Activated CD4-positive, alpha-beta T cell treated with anti-CD3 and anti-CD28 coated beads, Interleukin-2, amount 50 U/mL, for 16 hours (primary cell): ENCODE data around the gene HCAR3.
"Not testable (repeated sequence)": the region's sequence is repeated elsewhere in the genome, so short reads cannot be mapped to it uniquely, and the experiment has no call there.

Source experiments
- DNase-seq: peaks from one replicate; pipeline ENCODE4 v3.0.0-alpha.2; 2020

HCAR3 gene

DNA sequence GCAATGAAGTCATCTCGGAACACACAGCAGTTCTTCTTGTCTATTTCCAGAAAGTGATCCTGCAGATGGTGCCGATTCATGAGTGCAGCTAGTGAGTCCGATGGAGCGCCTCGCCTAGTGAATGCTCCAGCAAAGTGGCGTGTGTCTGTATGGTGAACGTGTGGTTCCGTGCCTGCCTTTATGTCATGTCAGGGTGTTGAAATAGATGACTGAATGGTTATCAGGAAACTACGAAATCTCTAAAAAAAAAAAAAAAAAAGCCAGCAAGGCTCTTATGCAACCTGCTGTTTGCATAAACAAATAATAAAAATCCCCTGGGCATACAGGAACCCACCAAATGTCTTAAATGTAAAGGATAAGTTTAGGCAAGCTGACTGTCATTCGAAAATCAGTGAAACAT lies at the start of gene HCAR3:
TSS of gene HCAR3 (minus strand) at position 154 of the 400 bp plus-strand sequence. CDS start at position 80, 74 bp downstream.
- DNase-seq: not testable (repeated sequence)

DNA sequence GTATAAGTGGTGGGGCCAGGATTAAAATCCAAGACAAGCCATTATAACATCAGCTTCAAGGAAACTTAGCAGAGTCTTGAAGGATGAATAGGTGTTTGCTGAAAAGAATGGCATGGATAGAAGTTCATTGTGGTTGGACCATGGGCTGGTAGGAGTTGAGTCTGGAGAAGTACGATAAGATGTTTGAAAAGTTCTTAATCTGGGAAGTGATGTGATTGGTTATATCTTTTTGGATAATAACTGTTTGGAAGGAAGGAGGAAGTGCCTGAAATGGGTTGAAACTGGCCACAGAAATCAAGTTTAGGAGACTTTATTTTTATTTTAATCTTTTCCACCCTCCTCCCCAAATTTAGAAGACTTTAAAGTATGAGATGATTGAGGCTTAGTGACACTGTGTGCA lies 41.0 kb upstream of the HCAR3 start:
- DNase-seq: no peak

DNA sequence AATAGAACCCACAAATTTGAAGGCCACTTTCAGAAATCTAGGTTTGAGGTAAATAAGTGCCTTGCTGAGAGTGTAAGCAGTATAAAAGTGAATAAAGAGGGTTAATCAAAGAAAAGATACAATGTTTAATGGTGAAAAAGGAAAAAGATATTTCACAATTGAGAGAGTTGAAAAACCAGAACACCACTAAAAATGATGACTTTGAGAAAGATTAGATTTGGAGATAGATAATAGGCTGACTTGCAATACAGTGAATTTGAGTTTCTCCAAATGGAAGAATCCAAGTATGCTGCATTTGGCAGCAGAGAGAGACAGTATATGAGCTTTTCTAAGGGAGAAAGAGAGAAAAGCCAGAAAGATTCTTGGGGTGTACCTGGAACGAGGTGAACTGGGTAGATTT lies 38.2 kb upstream of the HCAR3 start:
- no peak for DNase-seq

DNA sequence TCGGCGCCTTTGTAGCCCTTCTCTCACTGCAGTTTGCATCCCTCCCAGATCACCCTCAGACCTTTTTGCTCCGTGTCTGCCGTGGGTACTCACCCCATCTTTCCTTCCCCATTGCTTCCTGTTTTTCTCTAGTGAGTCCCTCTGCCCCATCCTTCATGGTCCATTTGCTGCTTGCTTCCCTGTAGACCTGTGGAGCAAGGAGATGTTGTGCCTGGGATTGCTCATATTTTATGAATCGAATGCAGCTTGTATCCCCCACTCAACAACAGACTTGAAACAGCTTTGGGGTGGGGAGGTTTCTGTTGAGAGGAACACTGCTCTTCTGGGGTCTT lies 36.7 kb upstream of the HCAR3 start:
- no peak for DNase-seq

DNA sequence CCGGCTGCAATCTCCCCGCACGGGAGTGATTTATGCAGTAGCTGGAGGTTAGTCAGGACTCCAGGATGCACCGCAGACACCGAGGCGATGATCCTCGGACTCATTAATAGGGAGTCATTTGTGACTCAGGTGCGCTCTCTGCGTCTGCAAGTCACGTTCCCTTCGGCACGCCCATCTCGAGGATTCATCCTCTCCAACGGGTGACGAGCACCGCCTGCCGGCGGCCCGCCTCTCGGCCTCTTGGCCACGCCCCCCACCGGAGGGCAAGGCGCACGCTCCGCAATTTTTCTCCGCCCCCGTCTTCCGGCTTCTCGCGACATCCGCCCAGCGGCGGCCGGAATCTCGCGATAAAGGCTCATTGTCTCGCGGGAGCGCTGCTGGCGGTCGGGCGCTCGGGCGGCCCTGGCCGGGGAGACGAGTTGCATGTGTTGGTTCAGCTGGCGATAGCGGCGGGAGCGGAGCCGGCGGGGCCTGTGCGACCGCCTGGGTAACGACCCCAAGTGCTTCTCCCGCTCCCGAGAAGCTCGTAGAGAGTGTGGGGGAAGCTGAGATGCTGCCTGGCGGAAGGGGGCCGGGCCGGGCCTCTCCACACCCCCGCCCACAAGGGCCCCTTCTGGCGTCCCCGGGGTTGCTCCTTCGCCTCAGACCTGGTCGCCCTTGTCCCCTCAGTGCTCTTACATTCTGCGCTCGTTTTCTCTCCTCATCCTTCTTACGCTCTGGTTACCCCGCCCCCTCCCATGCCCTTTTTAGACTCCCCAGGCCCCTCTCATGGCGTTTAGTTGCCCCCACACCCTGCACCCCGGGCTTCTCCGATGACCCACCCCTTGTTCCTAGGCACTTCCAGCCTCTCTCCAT lies 36.1 kb upstream of the HCAR3 start, which contains the start of gene DENR:
TSS of gene DENR (plus strand) at position 361 of the 855 bp plus-strand sequence. CDS start 878 bp downstream, outside the sequence.
- peak; percentile 100 for DNase-seq

DNA sequence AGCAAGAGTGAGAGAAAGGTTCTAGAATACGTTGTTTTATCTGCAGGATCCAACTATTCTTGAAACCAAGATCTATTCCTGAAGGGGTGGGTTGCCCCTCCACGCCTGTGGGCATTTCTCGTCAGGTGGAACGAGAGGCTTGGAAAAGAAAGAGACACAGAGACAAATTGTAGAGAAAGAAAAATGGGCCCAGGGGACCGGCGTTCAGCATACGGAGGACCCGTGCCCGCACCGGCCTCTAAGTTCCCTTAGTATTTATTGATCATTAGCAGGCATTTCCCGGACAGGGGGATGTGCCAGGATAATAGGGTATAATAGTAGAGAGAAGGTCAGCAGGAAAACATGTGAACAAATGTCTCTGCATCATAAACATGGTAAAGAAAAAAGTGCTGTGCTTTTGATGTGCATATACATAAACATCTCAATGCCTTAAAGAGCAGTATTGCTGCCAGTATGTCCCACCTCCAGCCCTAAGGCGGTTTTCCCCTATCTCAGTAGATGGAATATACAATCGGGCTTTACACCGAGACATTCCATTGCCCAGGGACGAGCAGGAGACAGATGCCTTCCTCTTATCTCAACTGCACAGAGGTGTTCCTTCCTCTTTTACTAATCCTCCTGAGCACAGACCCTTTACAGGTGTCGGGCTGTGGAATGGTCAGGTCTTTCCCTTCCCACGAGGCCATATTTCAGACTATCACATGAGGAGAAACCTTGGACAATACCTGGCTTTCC lies 34.3 kb upstream of the HCAR3 start:
- DNase-seq: not testable (repeated sequence)

DNA sequence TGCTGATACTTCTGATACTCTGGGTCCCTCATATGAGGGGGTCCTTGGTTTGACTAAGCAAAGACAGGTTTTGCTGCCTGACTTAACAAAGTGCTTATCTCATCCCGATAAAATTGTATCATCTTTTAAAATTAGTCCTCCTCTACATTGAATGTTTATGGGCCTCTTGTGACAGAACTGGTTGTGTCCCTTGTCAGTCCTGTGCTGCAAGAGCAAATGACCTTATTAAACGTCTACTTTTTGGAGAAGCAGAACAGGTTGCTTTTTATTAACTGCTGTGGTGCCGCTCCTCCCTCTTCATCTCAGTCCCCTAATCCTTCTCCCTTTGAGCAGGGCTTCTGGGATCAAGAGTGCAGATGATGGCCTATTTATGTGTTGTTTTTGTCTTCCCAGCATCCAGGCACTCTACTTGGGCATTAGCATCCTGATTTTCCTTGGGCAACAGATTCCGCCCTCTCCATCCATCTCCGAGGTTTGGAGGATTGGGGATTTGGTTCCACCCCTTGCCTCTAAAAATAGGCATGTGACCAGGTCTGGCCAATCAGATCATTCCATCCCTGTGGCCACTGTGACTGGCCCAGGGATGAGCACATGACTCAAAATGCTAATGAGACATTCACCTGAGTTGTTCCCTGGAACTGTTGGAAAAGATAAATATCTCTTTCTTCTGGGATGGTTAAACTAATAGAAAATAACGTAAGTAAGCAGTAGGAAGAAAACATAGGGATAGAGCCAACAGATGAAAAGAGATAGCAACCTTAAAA lies 33.1 kb upstream of the HCAR3 start:
- DNase-seq: no peak

DNA sequence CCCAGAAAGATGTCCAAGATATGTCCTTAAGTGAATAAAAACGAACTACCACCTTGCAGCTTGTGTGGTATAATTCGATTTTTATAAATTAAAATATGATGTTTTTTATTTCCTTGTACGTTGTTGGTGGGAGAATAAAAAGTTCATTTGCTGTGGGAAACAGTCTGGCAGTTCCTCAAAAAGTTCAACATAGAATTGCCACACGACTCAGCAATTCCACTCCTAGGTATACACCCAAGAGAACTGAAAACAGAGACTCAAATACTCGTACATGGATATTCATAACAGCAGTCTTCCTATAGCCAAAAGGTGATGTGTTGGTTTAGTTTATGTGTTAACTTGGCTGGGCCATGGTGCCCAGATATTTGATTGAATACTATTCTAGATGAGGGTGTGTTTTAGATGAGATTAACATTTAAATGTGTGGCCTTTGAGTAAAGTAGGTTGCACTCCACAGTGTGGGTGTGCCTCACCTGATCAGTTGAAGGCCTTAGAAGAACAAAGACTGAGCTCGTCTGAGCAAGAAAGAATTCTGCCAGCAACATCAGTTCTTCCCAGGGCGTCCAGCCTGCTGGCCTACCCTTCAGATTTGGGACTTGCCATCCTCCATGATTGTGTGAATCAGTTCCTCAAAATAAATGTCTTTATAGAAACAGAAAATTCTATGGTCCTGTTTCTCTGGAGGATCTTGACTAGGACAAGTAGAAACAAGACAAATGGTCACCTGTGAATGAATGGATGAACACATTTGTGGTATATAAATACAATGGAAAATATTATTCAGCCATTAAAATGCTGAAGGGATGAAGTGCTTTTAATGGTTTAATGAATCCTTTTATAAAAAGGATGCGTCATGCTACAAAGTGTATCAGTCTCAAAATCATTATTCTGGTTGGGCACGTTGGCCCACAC lies 30.9 kb upstream of the HCAR3 start:
- no peak for DNase-seq

DNA sequence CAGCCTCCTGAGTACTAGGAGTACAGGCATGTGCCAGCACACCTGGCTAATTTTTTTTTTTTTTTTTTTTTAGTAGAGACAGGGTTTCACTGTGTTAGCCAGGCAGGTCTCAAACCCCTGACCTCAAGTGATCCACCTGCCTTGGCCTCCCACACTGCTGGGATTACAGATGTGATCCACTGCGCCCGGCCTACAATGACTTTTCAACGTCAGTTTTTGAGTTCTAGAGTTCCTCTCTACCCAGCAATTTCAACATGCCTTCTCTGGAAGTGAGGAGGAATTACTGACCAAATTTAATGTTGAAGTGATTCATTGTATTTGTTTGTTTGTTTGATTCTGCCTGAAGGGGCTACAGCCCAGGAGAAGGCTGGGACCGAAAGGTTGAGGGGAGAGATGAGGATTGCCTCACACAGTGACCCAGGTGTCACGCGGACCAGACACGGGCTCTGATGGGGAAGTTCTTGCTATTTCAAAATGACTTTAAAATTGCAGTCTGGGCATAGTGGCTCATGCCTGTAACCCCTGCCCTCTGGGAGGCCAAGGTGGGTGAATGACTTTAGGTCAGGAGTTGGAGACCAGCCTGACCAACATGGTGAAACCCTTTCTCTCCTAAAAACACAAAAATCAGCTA lies 27.4 kb upstream of the HCAR3 start:
- no peak for DNase-seq

DNA sequence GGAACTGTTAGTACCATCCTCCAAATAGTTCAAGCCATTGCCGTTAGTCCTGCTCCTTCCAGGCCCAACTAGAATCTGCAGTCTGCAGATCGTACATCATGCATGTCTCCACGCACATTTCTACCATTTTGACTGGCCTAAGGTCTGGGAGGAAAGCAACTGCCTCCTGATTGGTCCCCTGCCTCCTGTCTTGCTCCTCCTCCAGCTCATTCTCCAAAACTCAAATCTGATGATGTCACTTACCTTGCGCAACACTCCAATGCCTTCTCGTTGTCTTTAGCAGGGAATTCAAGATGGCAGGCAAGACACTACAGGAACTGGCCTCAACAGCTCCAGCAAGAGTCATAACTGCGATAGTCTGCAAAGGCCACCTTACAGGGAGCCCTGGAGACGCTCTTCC lies 23.7 kb upstream of the HCAR3 start:
- DNase-seq: no peak

DNA sequence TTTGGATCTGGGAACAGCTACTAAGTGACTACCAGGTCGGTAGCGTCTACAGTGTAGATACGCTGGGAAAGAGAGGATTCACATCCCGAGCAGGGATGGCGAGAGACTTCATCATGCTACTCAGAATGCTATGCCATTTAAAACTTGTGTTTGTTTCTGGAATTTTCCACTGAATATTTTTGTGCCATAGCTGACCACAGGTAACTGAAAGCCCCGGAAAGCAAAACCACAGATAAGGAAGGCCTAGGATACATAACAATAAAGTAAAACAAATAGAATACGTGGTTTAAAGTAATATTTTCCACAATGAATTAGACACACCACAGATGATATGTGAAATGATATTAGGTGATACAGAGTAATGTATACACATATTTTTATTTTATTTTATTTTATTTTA lies 22.0 kb upstream of the HCAR3 start:
- no peak for DNase-seq

DNA sequence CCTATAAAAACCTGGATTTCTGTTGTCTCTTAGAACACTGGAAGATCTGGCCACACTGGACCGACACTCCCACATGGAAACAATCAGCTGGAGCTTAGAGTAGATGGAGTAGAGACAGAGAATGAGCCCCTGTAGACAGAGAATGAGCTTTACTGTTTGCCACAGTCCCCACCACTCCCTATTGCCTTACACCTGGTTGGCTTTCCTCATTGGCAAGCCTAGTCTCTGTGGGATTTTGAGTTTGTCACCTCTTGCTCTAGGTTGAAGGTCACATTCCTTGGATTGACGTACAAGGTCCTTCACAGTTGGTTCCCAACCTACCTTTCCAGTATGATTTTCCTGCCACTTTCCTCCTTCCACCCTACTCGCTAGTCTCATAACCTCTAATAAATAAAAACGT lies 16.0 kb upstream of the HCAR3 start:
- DNase-seq: no peak

DNA sequence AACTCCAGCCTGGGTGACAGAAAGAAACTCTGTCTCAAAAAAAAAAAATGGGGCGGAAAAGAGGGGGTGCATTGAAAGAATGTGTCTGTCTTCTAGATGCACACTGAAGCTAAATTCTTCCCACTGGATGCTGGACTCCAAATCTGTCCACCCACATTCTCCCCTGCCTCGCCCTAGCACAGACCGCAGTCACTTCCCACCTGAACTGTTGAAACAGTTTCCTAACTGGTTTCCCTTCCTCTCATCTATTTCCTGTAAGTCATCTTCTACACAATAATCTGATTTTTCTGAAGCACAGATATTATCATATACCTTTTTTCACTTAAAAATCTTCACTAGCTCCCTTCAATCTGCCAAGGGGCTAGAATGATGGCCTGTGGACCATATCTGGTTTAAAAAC lies 15.6 kb upstream of the HCAR3 start:
- DNase-seq: peak; percentile 62

DNA sequence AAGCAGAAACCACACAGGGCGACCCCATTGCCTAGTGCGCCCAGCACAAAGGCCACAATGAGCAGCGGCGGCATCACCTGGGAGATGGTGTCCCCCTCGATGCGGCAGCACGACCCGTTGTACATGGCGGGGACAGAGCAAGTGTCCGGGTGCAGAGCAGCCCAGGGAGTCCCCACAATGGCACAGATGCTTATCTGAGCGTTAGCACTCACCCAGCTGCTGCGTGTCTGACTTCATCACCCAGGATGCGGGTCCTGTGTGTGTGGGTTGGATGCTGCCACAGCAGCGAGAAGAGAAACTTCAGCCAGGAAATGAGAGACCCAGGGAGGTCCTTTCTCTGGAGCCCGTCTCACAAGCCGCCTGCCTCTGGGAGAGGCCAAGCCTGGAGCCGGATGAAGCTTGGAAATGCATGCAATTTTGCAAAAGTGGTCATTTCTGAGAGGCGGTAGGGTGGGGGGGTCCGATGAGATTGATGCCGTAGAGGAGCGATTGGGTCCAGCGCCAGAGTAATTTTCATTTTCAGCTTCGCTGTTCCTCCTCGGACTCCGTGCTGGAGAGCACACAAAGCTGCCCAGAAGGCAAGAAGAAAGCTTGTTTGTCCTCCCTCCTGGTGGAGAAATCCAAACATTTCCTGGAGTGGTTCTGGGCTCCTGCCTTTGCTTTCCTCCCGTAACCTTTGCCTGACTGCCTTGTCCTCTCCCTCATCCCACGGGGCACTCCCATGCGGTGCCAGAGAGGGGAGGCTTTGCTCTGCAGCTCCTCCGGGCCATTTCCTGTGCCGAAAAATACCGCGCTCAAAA lies 13.8 kb upstream of the HCAR3 start, which contains the start of gene HCAR1:
TSS of gene HCAR1 (minus strand) at position 630 of the 800 bp plus-strand sequence. CDS start at position 125, 505 bp downstream.
- peak; percentile 84 for DNase-seq

DNA sequence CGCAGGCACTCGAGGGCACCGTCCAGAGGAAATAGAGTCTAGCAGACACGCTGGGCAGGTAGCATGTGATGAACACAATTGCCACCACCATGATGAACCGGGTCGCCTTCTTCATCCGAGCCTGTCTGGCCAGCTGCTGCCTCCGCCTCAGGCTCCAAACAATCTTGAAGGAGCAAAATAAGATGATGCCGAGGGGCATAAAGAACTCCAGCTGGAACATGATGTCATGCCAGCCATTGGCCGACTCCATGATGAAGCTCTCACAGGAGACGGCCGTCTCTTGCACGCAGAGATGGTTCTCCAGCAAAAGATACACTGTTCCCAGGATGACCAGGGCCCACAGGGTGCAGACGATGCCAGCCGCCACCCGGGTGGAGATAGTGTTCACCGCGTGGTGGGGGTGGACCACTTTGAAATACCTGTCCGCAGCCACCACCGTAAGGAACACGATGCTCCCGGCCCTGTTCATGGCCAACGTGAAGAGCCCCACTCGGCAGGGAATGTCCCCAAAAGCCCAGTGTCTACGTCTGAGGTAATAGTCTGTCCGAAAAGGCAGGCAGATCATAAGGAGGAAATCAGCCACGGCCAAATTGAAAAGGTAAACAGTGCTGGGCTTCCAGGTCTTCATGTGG lies 13.1 kb upstream of the HCAR3 start:
- no peak for DNase-seq

DNA sequence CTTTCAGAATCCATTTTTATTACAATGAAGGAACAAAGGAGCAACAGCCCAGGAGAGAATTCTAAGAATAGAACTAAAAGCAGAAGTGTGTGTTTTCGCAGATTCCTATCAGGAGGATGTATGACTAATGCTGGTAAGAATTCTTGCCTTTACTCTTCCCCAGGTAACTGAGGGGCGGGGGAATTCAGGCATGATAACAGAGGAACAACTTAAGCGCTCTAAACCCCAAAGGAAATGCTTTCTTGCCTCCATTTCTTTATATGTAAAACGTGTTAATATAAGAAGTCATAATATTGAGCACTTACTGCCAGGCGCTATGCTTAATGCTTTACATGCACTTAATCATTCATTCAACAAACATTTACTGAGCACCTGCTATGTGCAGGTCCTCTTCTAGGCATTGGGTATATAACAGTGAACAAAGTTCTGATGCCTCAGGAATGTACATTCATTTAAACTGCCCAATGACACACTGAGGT lies 9.5 kb upstream of the HCAR3 start:
- peak; percentile 68 for DNase-seq

DNA sequence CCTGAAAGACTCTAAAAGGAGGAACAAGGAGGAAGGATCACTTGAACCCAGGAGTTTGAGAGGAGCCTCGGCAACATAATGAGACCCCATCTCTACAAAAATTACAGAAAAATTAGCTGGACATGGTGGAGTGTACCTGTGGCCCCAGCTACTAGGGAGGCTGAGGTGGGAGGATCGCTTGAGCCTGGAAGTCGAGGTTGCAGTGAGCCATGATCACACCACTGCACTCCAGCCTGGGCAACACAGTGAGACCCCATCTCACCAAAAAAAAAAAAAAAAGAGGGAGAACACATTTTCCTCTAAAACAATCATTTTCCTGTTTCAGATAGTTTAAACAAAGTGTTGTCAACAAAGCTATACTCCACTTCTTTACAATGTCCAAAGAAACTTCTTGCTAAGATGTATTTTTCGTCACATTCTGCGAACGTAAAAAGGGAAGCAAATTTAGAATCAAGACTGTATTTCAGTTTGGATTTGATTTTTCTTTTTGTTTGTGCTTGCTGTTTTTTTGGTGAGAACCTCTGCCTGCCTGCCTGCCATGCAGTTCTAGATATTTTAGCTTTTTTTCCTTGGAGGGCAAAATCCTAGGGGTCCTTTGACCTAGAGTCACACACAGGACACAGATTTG lies 9.0 kb upstream of the HCAR3 start:
- no peak for DNase-seq

DNA sequence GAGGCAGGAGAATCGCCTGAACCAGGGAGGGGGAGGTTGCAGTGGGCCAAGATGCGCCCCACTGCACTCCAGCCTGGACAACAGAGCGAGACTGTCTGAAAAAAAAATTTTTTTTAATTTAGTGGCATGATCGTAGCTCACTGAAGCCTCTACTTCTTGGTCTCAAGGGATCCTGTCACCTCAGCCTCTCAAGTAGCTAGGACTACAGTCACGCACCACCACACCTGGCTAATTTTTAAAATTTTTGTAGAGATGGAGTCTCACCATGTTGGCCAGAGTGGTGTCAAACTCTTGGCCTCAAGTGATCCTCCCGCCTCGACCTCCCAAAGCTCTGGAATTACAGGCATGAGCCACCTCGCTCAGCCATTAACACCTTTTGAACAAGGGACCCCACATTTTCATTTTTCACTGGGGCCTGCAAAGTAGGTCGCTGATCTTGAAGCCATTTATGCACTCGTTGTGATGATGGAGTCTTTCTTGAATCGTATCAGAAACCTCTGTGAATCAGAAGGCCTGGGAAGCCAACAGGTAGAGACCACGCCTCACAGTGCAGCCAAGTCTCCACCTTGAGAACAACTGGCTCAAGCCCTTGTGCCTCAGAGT lies 8.1 kb upstream of the HCAR3 start:
- no peak for DNase-seq

DNA sequence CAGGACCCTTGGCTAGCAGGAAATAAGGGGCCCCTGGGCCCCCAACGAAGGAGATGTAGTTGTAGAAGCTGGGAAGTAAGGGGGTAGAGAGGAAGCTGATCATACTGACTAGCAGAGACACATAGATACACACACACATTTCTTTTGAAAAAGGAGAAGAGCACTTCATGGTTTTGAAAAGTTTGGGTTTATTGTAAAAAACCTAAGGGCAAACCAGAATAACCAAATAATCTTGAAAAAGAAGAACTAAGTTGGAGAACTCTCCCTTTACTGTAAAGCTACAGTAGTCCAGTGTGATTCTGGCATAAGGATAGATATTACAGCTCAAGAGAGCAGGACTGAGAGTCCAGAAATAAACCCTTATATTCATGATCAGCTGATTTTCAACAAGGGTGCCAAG lies 5.8 kb upstream of the HCAR3 start:
- DNase-seq: no peak
